Measurements from ENCODE around the gene IRAK1. TPM values are rescaled to one million over a fixed set of nuclear protein-coding genes. Genes with fewer than 3 reads are reported as not detected.

The IRAK1 gene
- total RNA-seq, 6 experiments from 2014 or later, result 103 to 133 (median 120) TPM

DNA sequence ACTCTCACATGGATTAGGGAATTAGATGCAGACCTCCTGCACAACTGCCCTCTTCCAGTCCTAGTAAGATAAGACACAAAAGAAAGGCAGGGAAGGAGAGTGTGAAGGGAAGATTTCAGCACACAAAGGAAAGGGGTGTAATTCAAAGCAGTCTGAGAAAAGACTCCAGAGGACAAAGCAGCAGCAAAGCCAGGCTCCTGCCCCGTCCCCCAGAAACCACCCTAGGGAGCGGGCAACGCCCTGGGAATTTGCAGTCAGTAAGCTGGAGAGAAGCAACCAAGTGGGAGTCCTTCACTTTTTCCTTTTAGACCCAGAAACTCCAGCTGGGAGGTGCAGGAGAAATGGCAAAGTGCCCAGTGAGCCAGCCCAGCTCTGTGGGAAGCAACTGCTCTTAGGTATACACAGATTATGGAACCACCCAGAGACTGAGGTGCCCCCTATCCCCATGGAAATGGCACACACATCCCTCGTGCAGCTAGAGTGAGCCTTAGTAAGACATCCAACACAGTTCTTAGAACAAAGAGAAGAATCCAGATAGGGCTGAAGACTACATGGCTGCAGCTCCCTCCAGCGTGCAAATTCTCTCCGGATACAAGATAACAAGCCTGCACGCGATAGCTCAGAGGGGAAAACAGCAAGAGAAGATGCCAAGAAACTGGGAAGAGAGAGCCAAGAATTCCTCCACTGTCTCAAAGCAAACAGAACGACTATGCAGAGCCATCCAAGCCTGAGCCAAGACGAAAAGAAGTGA lies 26.5 kb upstream of the IRAK1 start:
- H3K9me3 Mint-ChIP-seq, result no peaks in the 10 kb centered on the region
- peak overlapping the region; percentile 59 for H3K4me3 Mint-ChIP-seq
- TF ChIP-seq, protein P1, sequence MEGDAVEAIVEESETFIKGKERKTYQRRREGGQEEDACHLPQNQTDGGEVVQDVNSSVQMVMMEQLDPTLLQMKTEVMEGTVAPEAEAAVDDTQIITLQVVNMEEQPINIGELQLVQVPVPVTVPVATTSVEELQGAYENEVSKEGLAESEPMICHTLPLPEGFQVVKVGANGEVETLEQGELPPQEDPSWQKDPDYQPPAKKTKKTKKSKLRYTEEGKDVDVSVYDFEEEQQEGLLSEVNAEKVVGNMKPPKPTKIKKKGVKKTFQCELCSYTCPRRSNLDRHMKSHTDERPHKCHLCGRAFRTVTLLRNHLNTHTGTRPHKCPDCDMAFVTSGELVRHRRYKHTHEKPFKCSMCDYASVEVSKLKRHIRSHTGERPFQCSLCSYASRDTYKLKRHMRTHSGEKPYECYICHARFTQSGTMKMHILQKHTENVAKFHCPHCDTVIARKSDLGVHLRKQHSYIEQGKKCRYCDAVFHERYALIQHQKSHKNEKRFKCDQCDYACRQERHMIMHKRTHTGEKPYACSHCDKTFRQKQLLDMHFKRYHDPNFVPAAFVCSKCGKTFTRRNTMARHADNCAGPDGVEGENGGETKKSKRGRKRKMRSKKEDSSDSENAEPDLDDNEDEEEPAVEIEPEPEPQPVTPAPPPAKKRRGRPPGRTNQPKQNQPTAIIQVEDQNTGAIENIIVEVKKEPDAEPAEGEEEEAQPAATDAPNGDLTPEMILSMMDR (IDR thresholded peaks at IDR 0.05), result peak; percentile 36; the same call in 1 of the 2 replicates
- H3K27ac Mint-ChIP-seq, result peak overlapping the region; percentile 91
- peaks cover 6% of the 10 kb centered on the region for H3K36me3 Mint-ChIP-seq (ENCODE audit: low read depth)
- H3K27me3 Mint-ChIP-seq (ENCODE audit: insufficient read depth), result peaks cover 2% of the 10 kb centered on the region
- peak; percentile 73 for DNase-seq
- H3K4me1 Mint-ChIP-seq (ENCODE audit: low read depth), result peaks cover 62% of the 10 kb centered on the region

GRCh38 chrX:154044091-154044490 lies 24.4 kb upstream of the IRAK1 start:
- peak overlapping the region; percentile 16; the same call in 1 of the 2 replicates for H3K27ac Mint-ChIP-seq
- H3K36me3 Mint-ChIP-seq (ENCODE audit: low read depth), result peaks cover 6% of the 10 kb centered on the region
- peaks cover 4% of the 10 kb centered on the region for H3K27me3 Mint-ChIP-seq (ENCODE audit: insufficient read depth)
- no peak for DNase-seq
- H3K4me1 Mint-ChIP-seq (ENCODE audit: low read depth), result peaks cover 62% of the 10 kb centered on the region
- TF ChIP-seq, protein P1 (IDR thresholded peaks at IDR 0.05), result no peak
- no peaks in the 10 kb centered on the region for H3K9me3 Mint-ChIP-seq
- H3K4me3 Mint-ChIP-seq, result no peak overlapping the region

DNA sequence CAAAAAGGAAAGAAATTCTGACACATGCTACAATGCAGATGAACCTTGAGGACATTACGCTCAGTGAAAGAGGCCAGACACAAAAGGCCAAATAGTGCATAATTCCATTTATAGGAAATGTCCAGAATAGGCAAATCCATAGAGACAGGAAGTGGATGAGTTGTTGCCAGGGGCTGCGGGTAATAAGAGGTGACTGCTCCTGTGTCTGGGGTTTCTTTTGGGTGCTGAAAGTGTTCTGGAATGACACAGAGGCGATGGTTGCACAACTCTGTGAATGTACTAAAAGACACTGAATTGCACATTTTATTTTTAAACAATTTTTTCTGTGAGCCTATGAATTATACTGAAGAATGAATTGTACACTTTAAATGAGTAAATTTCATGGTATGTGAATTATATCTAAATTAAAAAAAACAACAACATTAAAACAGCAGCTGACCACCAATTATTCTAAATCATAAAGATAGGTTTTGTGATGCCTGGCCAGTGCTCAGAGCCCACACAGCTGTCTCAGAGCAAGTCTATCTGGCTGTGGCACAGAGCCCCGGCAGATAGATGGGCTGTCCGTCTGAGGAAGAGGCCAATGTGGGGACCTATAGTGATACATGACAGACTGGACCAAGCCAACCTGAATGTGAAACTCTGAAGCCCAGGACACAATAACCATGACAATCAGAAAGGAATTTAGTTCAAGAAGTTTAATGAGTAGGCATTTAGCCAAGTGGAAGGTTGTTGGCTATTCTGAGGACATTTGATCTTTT lies 23.5 kb upstream of the IRAK1 start:
- no peak overlapping the region for H3K4me3 Mint-ChIP-seq

GRCh38 chrX:154040863-154041262 lies 21.2 kb upstream of the IRAK1 start:
- H3K36me3 Mint-ChIP-seq (ENCODE audit: low read depth), result no peaks in the 10 kb centered on the region; the same call in 1 of the 2 replicates
- H3K27ac Mint-ChIP-seq, result peak overlapping the region; percentile 72
- TF ChIP-seq, protein P1 (IDR thresholded peaks at IDR 0.05), result no peak
- no peak overlapping the region for H3K4me3 Mint-ChIP-seq
- H3K27me3 Mint-ChIP-seq (ENCODE audit: insufficient read depth), result peaks cover 4% of the 10 kb centered on the region; the same call in 1 of the 2 replicates
- DNase-seq, result no peak
- H3K9me3 Mint-ChIP-seq, result no peaks in the 10 kb centered on the region
- peaks cover 43% of the 10 kb centered on the region for H3K4me1 Mint-ChIP-seq (ENCODE audit: low read depth)

More for the DNA sequence above, 23.5 kb upstream of the IRAK1 start:
- no peaks in the 10 kb centered on the region for H3K9me3 Mint-ChIP-seq
- TF ChIP-seq, protein P1 (IDR thresholded peaks at IDR 0.05), result no peak
- peaks cover 62% of the 10 kb centered on the region for H3K4me1 Mint-ChIP-seq (ENCODE audit: low read depth)
- H3K27ac Mint-ChIP-seq, result peak overlapping the region; percentile 67
- peaks cover 4% of the 10 kb centered on the region for H3K27me3 Mint-ChIP-seq (ENCODE audit: insufficient read depth)
- DNase-seq, result peak; percentile 61
- peaks cover 6% of the 10 kb centered on the region for H3K36me3 Mint-ChIP-seq (ENCODE audit: low read depth)

DNA sequence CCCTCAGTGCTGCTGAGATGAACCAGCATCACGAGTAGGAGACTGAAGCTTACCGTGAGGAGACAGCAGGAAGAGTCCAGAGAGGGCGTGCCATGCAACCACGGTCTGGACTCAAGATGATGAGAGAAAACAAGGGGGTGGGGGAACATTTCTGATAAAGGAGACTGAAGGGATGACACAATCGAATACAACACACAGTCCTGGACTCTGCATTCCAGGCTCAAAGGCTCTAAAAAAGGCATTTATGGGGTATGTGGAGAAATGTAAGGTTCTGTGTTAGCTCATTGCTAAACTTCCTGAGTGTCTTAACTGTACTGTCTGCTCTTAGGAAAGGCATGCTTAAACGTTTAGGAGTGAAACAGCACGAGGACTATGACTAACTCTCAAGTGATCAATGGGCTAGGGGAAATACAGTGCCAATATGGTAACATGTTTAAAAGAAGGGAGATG lies 20.6 kb upstream of the IRAK1 start:
- Mint-ChIP-seq H3K36me3 (ENCODE audit: low read depth) (no peaks in the 10 kb centered on the region; the same call in 1 of the 2 replicates), H3K27ac (peak overlapping the region; percentile 72), H3K4me3 (peak overlapping the region; percentile 4; the same call in 1 of the 2 replicates), H3K27me3 (ENCODE audit: insufficient read depth) (peaks cover 4% of the 10 kb centered on the region; the same call in 1 of the 2 replicates), H3K4me1 (ENCODE audit: low read depth) (peaks cover 40% of the 10 kb centered on the region), H3K9me3 (no peaks in the 10 kb centered on the region)
- peak; percentile 72 for DNase-seq
- TF ChIP-seq, protein P1 (IDR thresholded peaks at IDR 0.05), result no peak
